ENCODE results near the gene ENTPD6.

ENTPD6 gene

DNA sequence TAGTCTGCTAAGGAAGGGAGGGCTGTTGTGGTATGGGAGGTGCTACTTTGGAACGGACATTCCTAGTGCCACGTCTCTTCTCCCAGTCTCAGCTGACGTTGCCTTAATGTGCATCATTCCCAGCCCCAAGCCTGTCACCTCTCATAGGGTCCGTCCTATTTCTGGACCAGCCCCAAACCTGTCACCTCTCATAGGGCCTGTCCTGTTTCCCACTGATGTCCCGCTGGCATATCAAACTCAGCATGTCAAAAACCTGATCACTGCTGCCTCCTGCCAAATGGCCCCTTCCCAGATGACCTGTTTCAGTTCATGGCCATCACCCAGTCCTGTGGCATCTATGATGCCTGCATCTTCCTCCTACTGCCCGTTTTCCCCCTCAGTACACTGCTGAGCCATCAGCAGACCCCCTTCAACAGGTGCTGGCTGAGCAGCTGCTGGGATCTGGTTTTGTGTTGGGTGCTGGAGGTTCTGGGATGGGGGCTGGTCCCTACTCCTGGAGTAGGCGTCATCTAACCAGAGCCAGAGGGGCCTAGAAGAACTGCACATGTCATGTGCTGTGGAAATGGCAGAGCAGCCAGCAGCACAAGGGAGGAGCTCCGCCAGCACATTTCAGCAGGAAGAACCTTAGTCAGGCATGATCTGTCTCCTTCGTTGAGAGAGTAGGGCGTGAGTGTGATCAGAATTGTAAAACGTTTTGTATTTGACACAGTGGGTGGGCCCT, 3.3 kb downstream of the ENTPD6 start:
- TF ChIP-seq TAF1 (IDR thresholded peaks at IDR 0.05; ENCODE audit: low read depth) = no peak
- TF ChIP-seq, protein P1, sequence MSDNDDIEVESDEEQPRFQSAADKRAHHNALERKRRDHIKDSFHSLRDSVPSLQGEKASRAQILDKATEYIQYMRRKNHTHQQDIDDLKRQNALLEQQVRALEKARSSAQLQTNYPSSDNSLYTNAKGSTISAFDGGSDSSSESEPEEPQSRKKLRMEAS (IDR thresholded peaks at IDR 0.05) = no peak
- TF ChIP-seq TEAD4 (IDR thresholded peaks at IDR 0.05) = no peak
- no peak for TF ChIP-seq YY1 (IDR thresholded peaks at IDR 0.05; ENCODE audit: low read depth)
- TF ChIP-seq, protein P2, sequence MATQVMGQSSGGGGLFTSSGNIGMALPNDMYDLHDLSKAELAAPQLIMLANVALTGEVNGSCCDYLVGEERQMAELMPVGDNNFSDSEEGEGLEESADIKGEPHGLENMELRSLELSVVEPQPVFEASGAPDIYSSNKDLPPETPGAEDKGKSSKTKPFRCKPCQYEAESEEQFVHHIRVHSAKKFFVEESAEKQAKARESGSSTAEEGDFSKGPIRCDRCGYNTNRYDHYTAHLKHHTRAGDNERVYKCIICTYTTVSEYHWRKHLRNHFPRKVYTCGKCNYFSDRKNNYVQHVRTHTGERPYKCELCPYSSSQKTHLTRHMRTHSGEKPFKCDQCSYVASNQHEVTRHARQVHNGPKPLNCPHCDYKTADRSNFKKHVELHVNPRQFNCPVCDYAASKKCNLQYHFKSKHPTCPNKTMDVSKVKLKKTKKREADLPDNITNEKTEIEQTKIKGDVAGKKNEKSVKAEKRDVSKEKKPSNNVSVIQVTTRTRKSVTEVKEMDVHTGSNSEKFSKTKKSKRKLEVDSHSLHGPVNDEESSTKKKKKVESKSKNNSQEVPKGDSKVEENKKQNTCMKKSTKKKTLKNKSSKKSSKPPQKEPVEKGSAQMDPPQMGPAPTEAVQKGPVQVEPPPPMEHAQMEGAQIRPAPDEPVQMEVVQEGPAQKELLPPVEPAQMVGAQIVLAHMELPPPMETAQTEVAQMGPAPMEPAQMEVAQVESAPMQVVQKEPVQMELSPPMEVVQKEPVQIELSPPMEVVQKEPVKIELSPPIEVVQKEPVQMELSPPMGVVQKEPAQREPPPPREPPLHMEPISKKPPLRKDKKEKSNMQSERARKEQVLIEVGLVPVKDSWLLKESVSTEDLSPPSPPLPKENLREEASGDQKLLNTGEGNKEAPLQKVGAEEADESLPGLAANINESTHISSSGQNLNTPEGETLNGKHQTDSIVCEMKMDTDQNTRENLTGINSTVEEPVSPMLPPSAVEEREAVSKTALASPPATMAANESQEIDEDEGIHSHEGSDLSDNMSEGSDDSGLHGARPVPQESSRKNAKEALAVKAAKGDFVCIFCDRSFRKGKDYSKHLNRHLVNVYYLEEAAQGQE (IDR thresholded peaks at IDR 0.05; ENCODE audit: low read depth) = no peak
- TF ChIP-seq, protein P3, sequence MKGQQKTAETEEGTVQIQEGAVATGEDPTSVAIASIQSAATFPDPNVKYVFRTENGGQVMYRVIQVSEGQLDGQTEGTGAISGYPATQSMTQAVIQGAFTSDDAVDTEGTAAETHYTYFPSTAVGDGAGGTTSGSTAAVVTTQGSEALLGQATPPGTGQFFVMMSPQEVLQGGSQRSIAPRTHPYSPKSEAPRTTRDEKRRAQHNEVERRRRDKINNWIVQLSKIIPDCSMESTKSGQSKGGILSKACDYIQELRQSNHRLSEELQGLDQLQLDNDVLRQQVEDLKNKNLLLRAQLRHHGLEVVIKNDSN (IDR thresholded peaks at IDR 0.05) = no peak
- TF ChIP-seq RAD21 (IDR thresholded peaks at IDR 0.05; ENCODE audit: low read depth) = no peak
- no peak for TF ChIP-seq TCF12 (IDR thresholded peaks at IDR 0.05; ENCODE audit: low read depth)
- TF ChIP-seq ZBTB7A (IDR thresholded peaks at IDR 0.05; ENCODE audit: low read depth) = no peak
- TF ChIP-seq CREB1 (IDR thresholded peaks at IDR 0.05; ENCODE audit: low read depth) = no peak
- no peak for TF ChIP-seq CEBPB (IDR thresholded peaks at IDR 0.05)
- TF ChIP-seq EP300 (IDR thresholded peaks at IDR 0.05; ENCODE audit: borderline replicate concordance) = no peak
- TF ChIP-seq FOXM1 (IDR thresholded peaks at IDR 0.05; ENCODE audit: borderline replicate concordance, low read depth) = no peak
- no peak for TF ChIP-seq NFIC (IDR thresholded peaks at IDR 0.05)
- TF ChIP-seq EGR1 (IDR thresholded peaks at IDR 0.05) = no peak

DNA sequence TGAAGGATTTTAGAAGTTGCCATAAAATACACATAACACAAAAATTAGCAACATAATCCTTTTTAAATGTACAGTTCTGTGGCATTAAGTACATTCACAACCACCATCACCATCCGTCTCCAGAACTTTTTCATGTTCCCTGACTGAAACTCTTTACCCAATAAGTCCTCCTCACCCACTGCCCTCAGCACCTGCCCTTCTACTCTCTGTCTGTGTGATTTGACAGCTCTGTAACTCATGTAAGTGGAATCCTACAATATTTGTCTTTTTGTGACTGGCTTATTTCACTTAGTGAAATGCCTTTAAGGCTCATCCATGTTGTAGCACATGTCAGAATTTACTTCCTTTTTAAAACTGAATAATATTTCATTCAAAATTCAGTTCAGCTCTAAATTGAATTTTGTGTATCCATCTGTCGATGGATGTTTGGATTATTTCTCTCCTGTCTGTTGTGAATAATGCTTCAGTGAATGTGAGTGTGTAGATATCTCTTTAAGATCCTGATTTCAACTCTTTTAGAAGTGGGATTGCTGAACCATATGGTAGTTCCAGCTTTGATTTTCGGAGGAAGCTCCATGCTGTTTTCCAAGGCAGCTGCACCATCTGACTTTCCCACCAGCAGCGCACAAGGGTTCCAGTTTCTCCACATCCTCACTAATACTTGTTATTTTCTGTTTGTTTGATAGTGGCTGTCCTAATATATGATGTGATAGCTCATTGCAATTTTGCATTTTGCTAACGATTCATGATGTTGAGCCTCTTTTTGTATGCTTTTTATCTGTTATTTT, 4.2 kb downstream of the ENTPD6 start:
- no peak for TF ChIP-seq TCF12 (IDR thresholded peaks at IDR 0.05; ENCODE audit: low read depth)
- TF ChIP-seq, protein P3 (IDR thresholded peaks at IDR 0.05) = no peak
- TF ChIP-seq NFIC (IDR thresholded peaks at IDR 0.05) = no peak
- TF ChIP-seq, protein P2 (IDR thresholded peaks at IDR 0.05; ENCODE audit: low read depth) = no peak
- TF ChIP-seq, protein P1 (IDR thresholded peaks at IDR 0.05) = no peak
- no peak for TF ChIP-seq CEBPB (IDR thresholded peaks at IDR 0.05)
- TF ChIP-seq EP300 (IDR thresholded peaks at IDR 0.05; ENCODE audit: borderline replicate concordance) = no peak
- TF ChIP-seq ZBTB7A (IDR thresholded peaks at IDR 0.05; ENCODE audit: low read depth) = no peak

DNA sequence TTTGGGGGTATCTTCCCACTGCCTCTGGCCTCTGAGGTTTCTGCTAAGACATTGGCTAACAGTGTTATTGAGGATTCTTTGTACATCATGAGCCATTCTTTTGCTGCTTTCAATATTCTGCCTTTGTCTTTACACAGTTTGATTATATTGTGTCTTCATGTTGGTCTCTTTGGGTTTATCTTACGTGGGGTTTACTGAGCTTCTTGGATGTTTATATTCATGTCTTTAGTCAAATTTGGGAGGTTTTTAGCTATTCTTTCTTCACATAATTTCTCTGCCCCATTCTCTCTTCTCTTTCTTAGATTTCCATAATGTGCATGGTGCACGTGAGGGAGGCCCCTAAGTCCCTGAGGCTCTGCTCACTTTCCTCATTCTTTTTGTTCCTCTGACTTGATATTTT, 7.6 kb downstream of the ENTPD6 start:
- no peak for TF ChIP-seq EP300 (IDR thresholded peaks at IDR 0.05; ENCODE audit: borderline replicate concordance)
- no peak for TF ChIP-seq TCF12 (IDR thresholded peaks at IDR 0.05; ENCODE audit: low read depth)
- TF ChIP-seq, protein P1 (IDR thresholded peaks at IDR 0.05) = no peak
- no peak for TF ChIP-seq CEBPB (IDR thresholded peaks at IDR 0.05)
- no peak for TF ChIP-seq NFIC (IDR thresholded peaks at IDR 0.05)
- TF ChIP-seq EGR1 (IDR thresholded peaks at IDR 0.05) = no peak

DNA sequence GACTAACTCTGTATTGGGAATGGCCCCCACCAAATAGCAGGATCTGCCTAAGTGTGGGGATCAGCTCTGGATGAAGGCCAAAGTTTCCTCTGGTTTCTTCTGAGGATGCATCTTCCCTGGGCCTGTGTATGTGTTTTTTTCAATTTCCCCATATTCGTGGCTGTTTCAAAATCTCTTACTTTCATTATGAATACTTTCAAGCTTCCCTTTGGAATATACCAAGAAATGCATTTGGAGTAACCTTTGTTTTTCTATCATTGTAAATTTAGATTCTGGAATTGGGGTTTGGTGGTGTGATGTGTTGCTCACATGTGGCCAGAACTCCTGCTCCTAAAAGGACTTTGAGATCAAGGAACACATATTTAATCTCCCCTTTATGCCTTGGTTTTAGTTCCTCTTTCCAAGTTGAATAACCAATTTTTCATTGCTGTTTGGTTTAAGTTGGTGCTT, 8.4 kb downstream of the ENTPD6 start:
- TF ChIP-seq RAD21 (IDR thresholded peaks at IDR 0.05; ENCODE audit: low read depth) = no peak
- no peak for TF ChIP-seq CREB1 (IDR thresholded peaks at IDR 0.05; ENCODE audit: low read depth)
- no peak for TF ChIP-seq TEAD4 (IDR thresholded peaks at IDR 0.05)
- no peak for TF ChIP-seq ZBTB7A (IDR thresholded peaks at IDR 0.05; ENCODE audit: low read depth)
- TF ChIP-seq NFIC (IDR thresholded peaks at IDR 0.05) = no peak
- TF ChIP-seq, protein P2 (IDR thresholded peaks at IDR 0.05; ENCODE audit: low read depth) = no peak
- TF ChIP-seq EP300 (IDR thresholded peaks at IDR 0.05; ENCODE audit: borderline replicate concordance) = no peak
- TF ChIP-seq, protein P1 (IDR thresholded peaks at IDR 0.05) = no peak
- TF ChIP-seq FOXM1 (IDR thresholded peaks at IDR 0.05; ENCODE audit: borderline replicate concordance, low read depth) = no peak
- TF ChIP-seq CEBPB (IDR thresholded peaks at IDR 0.05) = no peak
- no peak for TF ChIP-seq EGR1 (IDR thresholded peaks at IDR 0.05)
- TF ChIP-seq YY1 (IDR thresholded peaks at IDR 0.05; ENCODE audit: low read depth) = no peak
- TF ChIP-seq, protein P3 (IDR thresholded peaks at IDR 0.05) = no peak
